ENCODE results near the gene KRT73.
A peak's percentile ranks its signal among the peaks of the same experiment; 100 is the strongest.
"Not testable (repeated sequence)": the region's sequence is repeated elsewhere in the genome, so short reads cannot be mapped to it uniquely, and the experiment has no call there.

KRT73 gene

DNA sequence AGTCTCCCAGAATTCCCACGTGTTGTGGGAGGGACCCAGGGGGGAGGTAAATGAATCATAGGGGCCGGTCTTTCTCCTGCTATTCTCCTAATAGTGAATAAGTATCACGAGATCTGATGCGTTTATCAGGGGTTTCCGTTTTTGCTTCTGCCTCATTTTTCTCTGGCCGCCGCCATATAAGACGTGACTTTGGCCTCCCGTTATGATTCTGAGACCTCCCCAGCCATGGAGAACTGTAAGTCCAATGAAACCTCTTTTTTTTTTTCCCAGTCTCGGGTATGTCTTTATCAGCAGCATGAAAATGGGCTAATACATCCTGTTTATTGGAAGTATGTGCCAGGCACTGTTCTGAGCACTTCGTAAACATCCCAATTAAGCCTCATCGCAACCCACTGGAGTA lies 17.9 kb downstream of the KRT73 start:
- DNase-seq (ENCODE audit: low spot score), result no peak

DNA sequence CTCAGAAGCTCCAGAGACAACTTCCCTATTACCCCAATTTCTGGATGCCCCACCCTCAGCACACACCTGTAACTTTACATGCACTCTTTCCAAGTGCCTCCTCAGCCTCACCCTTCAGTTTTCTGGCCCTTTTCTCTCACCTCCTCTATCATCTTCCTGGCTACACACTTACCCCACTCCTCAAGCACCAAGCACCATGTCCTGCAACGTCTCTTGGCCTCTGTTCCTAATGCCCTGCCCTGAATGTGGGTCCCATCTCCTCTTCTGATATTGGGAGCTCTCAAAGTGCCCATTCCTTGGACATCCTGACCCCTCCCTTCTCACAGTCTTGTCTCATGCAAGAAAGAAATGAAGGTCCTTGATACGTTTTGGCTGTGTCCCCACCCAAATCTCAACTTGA lies 18.3 kb downstream of the KRT73 start:
- no peak for DNase-seq (ENCODE audit: low spot score)

DNA sequence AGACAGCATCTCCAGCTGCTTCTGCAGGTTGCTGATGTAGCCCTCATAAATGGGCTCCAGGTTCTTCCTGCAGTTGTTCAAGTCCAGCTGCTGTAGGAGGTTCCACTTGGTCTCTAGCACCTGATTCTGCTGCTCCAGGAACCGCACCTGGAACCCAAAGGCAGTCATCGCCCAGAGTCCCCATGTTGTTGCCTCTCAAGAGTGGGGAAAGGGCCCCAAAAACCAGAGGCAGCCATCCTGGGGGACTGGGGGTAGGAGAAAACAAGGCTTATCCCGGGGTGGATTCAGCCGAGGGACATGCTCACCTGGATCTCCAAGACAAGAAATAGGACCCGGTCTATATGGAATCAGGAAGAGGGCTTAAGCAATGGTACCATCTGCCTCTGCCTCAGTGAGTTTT lies 19.4 kb downstream of the KRT73 start:
- no peak for DNase-seq (ENCODE audit: low spot score)

DNA sequence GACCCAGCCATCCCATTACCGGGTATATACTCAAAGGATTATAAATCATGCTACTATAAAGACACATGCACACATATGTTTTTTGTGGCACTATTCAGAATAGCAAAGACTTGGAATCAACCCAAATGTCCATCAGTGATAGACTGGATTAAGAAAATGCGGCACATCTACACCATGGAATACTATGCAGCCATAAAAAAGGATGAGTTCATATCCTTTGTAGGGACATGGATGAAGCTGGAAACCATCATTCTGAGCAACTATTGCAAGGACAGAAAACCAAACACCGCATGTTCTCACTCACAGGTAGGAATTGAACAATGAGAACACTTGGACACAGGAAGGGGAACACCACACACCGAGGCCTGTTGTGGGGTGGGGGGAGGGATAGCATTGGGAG lies 24.1 kb downstream of the KRT73 start:
- not testable (repeated sequence) for DNase-seq (ENCODE audit: low spot score)

DNA sequence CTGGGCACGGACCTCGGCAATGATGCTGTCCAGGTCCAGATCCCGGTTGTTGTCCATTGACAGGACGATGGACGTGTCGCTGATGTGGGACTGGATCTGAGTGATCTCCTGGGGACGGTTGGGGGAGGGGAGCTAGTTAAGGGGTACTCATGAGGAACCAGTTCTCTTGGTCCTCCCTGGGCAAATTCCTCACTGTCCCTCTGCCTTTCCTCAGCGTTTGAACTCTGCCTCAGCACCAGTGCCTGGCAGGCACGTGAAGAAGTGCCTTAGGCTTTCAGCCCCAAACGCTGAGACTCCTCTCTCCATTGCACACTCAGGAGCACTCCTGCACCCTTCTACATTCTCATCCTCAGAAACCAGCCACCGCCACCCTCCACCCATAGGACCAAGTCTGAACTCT lies 26.8 kb downstream of the KRT73 start:
- DNase-seq (ENCODE audit: low spot score), result no peak

DNA sequence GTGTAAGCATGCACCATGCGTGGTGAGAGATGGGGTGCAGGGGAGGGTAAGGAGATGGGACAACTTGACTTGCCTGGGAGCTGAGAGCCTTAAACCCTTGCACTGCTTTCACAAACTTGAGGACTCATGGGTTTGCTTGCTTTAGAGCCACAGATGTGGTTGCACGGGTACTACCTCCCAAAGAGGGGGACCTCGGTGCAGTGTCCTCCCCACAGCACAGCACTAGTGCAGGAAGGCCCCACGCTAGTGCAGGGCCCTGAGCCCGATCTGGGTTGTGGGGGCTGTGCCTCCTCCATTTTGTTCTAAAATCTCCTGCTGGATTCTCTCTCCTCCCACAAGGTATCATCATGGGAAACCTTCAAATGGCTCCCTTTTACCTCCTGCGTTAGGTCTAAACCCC lies 28.3 kb downstream of the KRT73 start:
- no peak for DNase-seq (ENCODE audit: low spot score)

DNA sequence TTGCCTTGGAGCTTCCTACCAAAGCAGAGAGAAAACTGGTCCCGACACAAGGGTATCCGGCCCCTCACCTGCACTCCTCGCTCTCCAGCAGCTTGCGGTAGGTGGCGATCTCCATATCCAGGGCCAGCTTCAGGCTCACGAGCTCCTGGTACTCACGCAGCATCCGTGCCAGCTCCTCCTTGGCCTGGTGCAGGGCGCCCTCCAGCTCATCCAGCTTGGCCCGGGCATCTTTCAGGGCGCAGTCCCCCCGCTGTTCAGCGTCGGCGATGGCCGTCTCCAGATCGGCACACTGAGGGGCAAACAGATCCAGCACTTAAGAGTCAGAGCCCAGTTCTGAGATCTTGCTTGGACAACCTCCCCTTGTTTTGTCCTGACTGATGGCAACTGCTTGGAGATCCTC lies 30.8 kb downstream of the KRT73 start:
- DNase-seq (ENCODE audit: low spot score), result no peak

DNA sequence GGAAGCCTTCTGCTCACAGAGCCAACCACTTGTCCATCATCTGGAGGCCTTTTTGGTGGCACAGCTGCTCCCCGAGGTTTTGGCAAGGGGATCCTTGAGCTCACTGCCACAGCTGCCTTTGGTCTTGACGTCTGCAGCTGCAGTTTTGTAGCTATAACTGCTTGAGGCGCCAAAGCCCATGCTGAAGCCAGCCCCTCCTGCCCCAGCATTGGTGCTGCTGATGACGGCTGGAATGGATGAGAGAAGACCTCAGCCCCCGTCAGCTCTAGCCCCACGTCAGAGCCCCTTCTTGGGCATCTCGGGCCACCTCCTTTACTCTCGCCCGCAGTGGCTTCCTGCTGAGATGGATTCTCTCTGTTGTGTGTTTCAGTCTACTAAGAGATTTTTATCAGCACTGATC lies 32.4 kb downstream of the KRT73 start:
- no peak for DNase-seq (ENCODE audit: low spot score)

DNA sequence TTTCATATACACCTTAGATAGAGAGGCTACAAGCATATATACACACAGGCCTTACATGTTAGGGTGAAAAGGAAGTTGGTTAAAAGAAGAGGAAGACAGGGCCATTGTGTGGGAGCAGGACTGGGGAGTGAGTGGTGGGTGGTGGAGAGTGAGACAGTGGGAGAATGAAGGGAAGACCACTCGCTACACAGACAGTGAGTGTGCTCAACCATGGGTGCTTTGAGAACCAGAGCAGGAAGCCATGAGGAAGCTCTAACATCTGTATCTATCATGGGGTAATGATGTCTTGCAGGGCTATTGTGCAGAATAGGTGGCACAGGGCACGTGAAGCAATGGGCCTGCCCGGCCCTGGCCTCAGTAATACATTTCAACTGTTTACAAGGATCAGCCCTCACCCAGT lies 33.3 kb downstream of the KRT73 start:
- DNase-seq (ENCODE audit: low spot score), result no peak

DNA sequence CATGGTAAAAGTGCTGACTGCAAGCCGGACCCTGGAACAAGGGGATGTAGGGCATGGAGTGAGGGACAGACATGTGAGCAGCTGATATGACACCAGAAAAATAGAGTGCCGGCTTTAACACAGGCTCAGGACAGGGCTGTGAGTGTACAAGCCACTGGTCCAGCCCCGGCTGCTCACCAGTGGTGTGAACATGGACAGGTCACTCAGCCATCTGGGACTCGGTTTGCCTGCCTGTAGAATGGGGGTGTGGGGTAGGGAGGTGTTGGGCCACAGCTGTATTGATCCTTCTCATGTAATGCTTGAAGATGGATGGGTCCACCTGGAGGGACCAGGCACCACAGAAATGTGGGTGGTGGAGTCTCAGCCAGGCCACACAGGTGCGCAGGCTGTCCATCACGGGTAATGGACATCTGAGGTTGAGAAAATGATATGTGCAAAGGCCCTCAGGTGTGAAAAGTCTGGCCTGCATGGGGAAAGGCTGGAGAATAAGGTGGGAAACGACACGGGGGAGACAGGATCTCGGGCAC lies 34.1 kb downstream of the KRT73 start:
- DNase-seq (ENCODE audit: low spot score), result no peak

DNA sequence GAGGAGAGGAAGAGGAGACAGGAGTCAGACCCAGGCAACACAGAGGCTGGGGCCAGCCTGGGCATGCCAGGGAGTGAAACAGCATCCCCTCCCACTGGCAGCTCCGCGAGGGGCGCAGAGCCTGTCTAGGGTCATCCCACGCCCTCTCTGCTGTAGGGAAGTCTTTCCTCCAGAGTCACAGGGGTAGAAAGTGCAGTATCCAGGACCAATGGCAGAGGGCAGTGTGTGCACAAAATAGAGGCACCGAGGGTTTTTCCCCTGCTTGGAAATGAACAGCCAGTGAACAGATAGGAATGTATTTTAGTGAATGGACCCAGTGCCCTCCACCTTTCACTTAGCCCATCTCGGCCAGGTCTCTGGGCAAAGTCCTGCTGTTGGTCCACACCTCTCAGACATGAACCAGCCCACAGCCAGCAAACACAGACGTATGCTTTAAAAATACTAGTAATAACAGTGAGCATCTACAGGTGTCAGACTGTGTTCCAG lies 35.3 kb downstream of the KRT73 start:
- DNase-seq (ENCODE audit: low spot score), result peak; percentile 70

DNA sequence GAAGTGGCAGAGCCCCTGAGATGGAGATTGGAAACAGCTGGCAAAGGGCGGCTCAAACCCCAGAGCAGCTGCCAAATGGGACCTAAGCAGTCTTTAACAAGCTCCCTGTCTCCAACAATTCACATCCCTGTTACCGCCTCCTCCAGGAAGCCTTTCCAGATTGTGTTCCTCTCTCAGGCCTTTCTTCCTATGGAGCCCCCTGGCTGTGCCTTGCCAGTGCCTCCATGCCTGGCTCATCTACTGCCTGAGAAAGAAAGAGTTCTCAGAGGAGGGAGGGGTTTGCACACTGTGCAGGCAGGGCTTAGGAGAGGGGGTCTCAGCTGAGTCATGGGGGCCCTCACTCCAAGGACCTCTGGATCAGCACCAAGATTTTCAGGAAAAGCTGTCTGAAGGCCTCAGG lies 35.9 kb downstream of the KRT73 start:
- no peak for DNase-seq (ENCODE audit: low spot score)

DNA sequence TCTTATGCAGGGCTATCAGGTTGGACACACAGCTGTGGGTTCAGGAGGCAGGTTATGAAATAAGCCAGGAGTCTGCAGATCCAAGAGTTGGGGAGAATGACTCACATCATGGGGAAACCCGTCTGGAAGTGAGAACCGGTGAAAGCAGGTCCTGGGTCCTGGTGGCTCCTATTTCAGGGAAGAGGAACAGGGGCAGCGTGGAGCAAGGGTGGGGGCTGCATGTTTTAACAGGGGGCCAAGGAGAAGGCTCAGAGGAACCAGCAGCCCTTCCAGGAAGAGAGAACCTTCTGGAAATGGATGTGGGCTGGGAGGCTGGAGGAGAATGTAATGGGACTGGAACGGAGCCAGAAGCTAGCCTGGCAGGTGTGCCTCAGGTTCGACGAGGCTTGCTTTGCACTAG lies 36.9 kb downstream of the KRT73 start:
- peak; percentile 68 for DNase-seq (ENCODE audit: low spot score)

DNA sequence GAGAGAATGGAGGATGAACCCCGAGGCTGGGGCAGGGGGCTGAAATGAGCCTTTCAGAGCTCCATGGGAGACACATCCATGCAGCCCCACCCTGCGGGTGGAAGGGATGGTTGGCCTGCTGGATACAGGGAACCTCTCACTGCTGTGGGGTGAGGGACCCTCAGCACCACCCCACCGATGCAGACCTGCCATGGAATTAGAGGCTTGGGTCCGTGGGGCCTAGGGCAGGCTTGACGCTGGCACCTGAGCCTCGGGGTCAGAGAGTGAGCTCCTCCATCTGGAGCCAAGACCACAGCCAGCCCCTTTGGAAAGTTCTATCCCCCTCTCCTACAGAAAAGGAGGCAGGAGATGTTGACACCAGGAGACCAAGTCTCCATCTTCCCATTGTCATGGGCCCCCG lies 37.3 kb downstream of the KRT73 start:
- DNase-seq (ENCODE audit: low spot score), result no peak

DNA sequence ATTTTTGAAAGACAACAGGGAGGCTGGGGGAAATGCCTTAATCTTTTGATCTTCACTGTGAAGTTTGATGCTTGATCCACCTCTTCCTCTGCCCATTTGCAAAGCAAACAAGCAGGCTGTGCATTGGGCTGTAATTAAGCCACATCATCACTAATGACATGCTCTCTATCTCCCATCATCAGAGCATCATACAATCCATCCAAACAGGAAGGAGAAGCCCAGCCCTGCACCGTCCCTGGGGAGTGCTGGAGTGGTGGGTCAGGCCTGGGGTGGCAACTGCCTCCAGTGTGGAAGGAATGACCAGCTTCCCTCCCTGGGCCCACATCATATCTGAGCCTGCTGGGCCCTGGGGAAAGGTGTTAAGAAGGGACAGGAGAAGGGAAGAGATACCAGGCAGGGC lies 37.9 kb downstream of the KRT73 start:
- peak; percentile 6 for DNase-seq (ENCODE audit: low spot score)

DNA sequence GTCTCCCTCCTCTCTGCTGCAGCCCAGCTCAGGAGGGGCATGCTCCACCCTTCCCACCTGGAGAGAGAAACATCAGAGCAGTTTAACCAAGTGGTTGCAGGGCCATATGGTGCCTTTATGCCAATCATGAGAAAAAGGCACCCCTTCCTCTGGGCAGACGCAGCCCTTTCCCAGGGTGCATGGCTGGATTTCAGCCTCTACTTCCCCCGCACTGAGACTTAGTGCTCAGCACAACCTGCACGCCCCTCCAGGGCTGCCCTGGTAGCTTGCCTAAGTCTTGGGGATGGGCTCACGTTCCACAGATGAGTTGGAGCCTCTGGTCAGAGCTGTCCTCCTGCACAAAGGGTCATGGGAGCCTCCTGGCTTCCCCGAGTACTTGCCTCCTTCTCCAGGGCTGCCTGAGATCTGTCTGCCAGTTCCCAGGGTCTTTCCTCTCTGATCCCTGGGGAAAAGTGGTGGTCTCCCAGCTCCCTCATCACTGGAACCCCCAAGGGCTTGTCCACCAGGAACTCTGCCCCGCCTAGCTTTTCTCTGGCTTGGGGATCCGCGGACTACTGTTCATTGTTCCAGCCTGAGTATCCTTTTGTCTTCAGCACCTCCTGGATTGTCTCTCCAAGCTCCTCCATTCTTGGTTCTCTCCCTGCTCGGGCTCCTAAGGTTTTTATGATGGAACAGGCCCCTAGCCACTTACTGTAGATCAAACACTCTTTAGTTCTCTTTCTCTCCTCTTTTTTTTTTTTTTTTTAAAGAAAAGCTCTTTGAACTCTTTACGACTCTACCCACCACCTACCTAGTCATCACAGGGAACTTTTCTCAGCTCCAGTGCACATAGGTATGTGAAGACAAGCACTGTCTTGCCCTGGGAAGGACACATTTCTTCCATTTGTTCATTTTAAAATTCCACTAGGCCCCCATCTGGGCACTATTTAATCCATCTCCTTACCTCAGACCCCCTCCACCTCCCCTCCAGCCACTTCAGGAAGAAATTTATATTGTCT lies 38.6 kb downstream of the KRT73 start:
- peak; percentile 73 for DNase-seq (ENCODE audit: low spot score)

DNA sequence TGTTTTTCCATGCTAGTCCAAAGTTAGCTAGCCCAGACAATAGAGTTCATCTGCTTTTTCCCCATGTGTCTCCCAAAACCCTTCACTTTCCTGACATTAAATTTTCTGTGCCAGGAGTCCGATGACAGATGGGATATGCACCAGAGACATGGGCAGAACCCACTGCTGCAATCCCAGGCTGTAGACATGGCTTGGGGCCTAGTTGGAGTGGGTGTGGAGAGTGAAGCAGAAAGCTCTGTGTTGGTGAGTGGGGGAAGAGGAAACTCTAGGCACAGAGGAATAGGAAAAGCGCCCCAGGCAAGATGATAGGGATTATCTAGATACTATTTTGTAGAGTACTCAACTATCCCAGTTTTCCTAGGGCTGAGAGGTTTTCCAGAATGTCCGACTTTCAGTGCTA lies 39.9 kb downstream of the KRT73 start:
- DNase-seq (ENCODE audit: low spot score), result no peak

DNA sequence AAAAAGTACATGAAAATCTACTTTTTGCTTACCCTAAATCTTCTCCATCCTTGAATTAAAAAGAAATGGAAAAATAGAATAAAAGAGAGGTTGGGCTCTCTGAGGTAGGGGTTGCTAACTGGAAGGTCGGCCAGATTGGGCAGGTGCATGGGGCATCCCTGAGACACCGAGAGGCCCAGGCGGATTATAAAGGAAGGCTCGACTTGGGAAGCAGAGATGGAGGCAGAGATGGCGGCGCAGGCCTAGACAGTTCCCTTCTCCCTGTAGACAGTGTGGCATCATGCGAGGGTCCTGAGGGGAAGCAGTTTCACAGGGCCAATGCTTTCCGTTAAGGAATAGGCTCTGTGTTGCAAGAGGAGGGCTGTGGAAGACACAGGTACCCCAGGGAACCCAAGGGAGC lies 41.0 kb downstream of the KRT73 start:
- no peak for DNase-seq (ENCODE audit: low spot score)

DNA sequence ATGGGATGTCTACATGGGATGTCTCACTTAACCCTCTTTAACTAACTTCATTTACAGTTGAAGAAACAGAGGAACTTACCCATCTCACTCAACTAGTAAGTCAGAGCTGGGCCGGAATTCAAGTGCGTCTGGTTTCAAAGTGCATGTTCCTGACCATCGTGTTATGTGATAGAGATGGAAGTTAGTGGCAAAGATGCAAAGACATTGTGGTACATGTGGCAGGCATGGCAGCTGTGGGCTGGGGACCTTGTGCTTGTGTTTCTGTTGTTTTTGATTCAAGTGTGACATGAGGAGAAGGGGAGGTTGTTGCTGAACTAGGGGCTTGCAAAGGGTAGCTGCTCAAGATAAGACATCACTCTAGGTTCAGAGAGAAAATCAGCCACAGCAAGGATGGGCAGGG lies 42.4 kb downstream of the KRT73 start:
- no peak for DNase-seq (ENCODE audit: low spot score)

DNA sequence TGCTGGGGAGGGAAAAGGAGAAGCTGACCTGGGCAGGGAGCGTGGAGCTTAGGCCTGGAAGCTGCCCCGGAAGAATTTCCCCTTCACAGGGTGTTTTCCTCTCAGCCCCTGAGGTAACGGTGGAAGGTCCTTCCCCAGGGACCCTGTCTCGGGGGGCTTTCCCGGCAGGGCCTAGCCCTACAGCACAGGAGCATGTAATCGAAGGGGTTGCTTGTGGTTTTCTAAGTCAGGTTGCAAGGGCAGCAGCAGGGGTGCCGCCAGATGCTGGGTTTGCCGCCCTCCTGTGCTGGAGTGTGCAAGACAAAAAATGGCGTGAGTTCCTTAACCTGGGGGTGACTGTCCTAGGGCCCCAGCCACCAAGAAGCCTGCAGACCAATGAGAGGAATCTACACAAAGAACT lies 43.1 kb downstream of the KRT73 start:
- DNase-seq (ENCODE audit: low spot score), result no peak

DNA sequence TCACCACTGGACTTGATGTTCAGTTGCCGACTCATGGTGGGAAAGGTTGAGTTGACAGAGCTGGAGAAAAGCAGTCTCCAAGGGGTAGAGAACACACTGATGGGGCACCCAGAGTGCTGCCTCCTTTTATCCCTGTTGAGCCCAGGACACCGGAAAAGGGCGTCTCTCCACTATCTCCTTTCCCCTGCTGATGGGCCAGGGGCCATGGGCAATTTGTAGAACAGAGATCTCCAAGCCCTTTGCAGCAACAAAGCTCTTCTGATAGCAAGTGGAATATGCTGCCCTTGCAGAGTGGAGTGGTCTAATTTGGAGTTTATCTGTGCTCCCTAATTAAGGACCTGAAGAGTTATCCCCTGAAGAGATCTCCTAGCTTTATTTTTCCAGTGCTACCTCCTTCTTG lies 44.6 kb downstream of the KRT73 start, which contains the start of gene KRT74:
Gene KRT74, minus strand, starts transcription at position 101 of the 400 bp plus-strand sequence. Its CDS starts 66 bp downstream, at position 35.
- DNase-seq (ENCODE audit: low spot score), result no peak

DNA sequence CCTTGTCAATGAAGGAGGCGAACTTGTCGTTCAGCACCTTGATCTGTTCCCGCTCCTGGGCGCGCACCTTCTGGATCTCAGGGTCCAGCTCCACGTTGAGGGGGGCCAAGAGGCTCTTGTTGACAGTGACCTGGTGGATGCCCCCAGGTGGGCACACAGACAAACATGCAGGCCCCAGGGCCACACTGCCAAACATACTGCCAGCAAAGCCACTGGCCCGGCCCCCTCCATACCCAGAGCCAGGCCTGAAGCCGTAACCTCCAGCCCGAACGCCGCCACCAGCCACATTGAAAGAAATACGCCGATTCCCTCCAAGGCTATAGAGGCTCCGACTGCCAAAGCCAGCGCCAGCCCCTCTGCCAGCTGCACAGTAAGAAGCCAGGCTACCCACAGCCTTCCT lies 45.1 kb downstream of the KRT73 start:
- no peak for DNase-seq (ENCODE audit: low spot score)

DNA sequence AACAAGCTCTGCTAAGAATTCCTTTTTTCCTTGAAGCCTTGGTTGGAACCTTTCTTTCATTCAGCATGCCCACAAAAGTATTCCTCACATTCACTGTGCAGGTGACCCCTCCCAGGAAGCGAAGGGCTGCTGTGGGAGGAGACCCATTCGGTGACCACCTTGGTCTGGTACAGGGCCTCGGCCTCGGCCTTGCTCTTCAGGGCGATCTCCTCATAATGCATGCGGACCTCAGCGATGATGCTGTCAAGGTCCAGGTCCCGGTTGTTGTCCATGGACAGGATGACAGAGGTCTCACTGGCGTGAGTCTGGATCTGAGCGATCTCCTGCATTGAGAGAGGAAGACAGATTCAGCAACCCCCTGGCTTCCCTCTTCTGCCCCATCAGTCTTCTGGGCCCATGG lies 47.8 kb downstream of the KRT73 start:
- no peak for DNase-seq (ENCODE audit: low spot score)

DNA sequence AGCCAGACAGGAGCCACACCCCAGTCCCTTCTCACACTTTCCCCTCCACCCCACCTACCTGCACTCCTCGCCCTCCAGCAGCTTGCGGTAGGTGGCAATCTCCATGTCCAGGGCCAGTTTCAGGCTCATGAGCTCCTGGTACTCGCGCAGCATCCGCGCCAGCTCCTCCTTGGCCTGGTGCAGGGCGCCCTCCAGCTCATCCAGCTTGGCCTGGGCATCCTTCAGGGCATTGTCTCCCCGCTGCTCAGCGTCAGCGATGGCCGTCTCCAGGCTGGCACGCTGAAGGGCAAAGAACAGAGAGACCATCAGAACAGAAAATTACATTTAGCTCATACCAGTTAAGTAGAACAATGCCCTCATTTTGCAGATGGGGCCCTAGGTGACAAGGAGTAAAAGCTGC lies 50.2 kb downstream of the KRT73 start:
- no peak for DNase-seq (ENCODE audit: low spot score)

All from kidney tubule cell (primary cell).